Suprapubic skin (tissue), 4 donors: ENCODE measurements around the gene SEMA4G. TPM values are rescaled to one million over a fixed set of nuclear protein-coding genes. Genes with fewer than 3 reads are reported as not detected.

Experiments
- DNase-seq, 2 donors: peaks; one replicate each; pipeline ENCODE4 v3.0.0-alpha.2; 2019; ENCODE audit warnings: low spot score in 2 of 2
- H3K27ac ChIP-seq: fragments of 200-600 bp; sonication (generic); one replicate; pipeline ENCODE4 v1.5.1; 2019
- H3K27me3 ChIP-seq: fragments of 200-600 bp; sonication (generic); one replicate; pipeline ENCODE4 v1.5.1; 2019
- H3K36me3 ChIP-seq: fragments of 200-600 bp; sonication (generic); one replicate; pipeline ENCODE4 v1.5.1; 2019
- H3K4me1 ChIP-seq: fragments of 200-600 bp; sonication (generic); one replicate; pipeline ENCODE4 v1.5.1; 2019
- H3K4me3 ChIP-seq: fragments of 200-600 bp; sonication (generic); one replicate; pipeline ENCODE4 v1.5.1; 2019; ENCODE audit warnings: mild to moderate bottlenecking
- H3K9me3 ChIP-seq: fragments of 200-600 bp; sonication (generic); one replicate; pipeline ENCODE4 v1.5.1; 2019
- CTCF ChIP-seq, 2 donors: fragments of 200-600 bp in 1 of 2; fragments of 450-650 bp in 1 of 2; sonication (generic) in 1 of 2; IDR thresholded peaks; one replicate each; pipeline ENCODE4 v1.5.1; 2016 to 2019; ENCODE audit warnings: antibody characterized with exemption in 2 of 2, mild to moderate bottlenecking in 1 of 2, moderate library complexity in 1 of 2
- EP300 ChIP-seq: sonication (generic); formaldehyde crosslinking; IDR thresholded peaks from one replicate; pipeline ENCODE4 v1.6.1; 2017; ENCODE audit warnings: antibody characterized with exemption
- POLR2A ChIP-seq, 2 donors: fragments of 450-650 bp; IDR thresholded peaks; one replicate each; pipeline ENCODE4 v1.6.1; 2017; ENCODE audit warnings: antibody characterized with exemption in 2 of 2, mild to moderate bottlenecking in 2 of 2, moderate library complexity in 2 of 2
- POLR2AphosphoS5 ChIP-seq, 3 donors: sonication (generic); formaldehyde crosslinking; IDR thresholded peaks; one replicate each; pipeline ENCODE4 v1.6.1; 2017; ENCODE audit warnings: antibody characterized with exemption in 3 of 3
- WGBS: methylation state at CpG from one replicate; pipeline ENCODE4 v1.1.5; 2018; 5-methylcytosine and 5-hydroxymethylcytosine counted together
- total RNA-seq, 4 donors: library from RNA; depleted of rRNA; stranded (reverse); fragments of >200 nt; gene quantifications; one replicate each; pipeline ENCODE4 v1.1.0, GENCODE V29; 2016

Gene SEMA4G
- total RNA-seq, 4 donors from 2014 or later, result 19.2 to 36.3 (median 30.1) TPM

GRCh38 chr10:100984672-100985177 lies 15.4 kb downstream of the SEMA4G start:
- Histone ChIP-seq H3K4me1 (peaks cover 35% of the 10 kb centered on the region), H3K27me3 (no peaks in the 10 kb centered on the region), H3K9me3 (no peaks in the 10 kb centered on the region), H3K27ac (no peak overlapping the region), H3K4me3 (no peak overlapping the region), H3K36me3 (peaks cover 41% of the 10 kb centered on the region)
- peak; percentile 36 to 53 for DNase-seq
- WGBS, result 67% methylated on average over 2 of the region's 2 CpGs
- TF ChIP-seq POLR2AphosphoS5 (IDR thresholded peaks at IDR 0.05), result no peak

GRCh38 chr10:100985336-100985735 lies 16.0 kb downstream of the SEMA4G start:
- H3K4me1 ChIP-seq, result peaks cover 39% of the 10 kb centered on the region
- H3K36me3 ChIP-seq, result peaks cover 39% of the 10 kb centered on the region
- H3K4me3 ChIP-seq, result no peak overlapping the region
- peak; percentile 19 to 63 for DNase-seq
- H3K9me3 ChIP-seq, result no peaks in the 10 kb centered on the region
- 82% methylated on average over 5 of the region's 5 CpGs for WGBS
- no peak overlapping the region for H3K27ac ChIP-seq
- no peaks in the 10 kb centered on the region for H3K27me3 ChIP-seq
- no peak for TF ChIP-seq POLR2A (IDR thresholded peaks at IDR 0.05)
- no peak for TF ChIP-seq POLR2AphosphoS5 (IDR thresholded peaks at IDR 0.05)
- TF ChIP-seq EP300, result no peak
- TF ChIP-seq CTCF (IDR thresholded peaks at IDR 0.05), result no peak

GRCh38 chr10:100986623-100986951 lies 17.3 kb downstream of the SEMA4G start:
- no peak for DNase-seq
- Histone ChIP-seq H3K4me1 (peaks cover 39% of the 10 kb centered on the region), H3K27ac (no peak overlapping the region), H3K27me3 (no peaks in the 10 kb centered on the region), H3K4me3 (peak overlapping the region; percentile 83), H3K9me3 (no peaks in the 10 kb centered on the region), H3K36me3 (peaks cover 39% of the 10 kb centered on the region)
- TF ChIP-seq EP300, result no peak
- no peak for TF ChIP-seq POLR2A (IDR thresholded peaks at IDR 0.05)
- no peak for TF ChIP-seq CTCF (IDR thresholded peaks at IDR 0.05)
- no peak for TF ChIP-seq POLR2AphosphoS5 (IDR thresholded peaks at IDR 0.05)
- WGBS, result 21% methylated on average over 8 of the region's 17 CpGs

- 0% methylated on average over 48 of the region's 75 CpGs for WGBS
- peak within 1 kb of the TSS; percentile 83 for H3K4me3 ChIP-seq
- no peaks in the 10 kb centered on the region for H3K27me3 ChIP-seq
- H3K27ac ChIP-seq, result peak within 1 kb of the TSS; percentile 79
- peaks cover 39% of the 10 kb centered on the region for H3K4me1 ChIP-seq
- TF ChIP-seq POLR2AphosphoS5 (IDR thresholded peaks at IDR 0.05) (peak in 2 of 3 donors; percentile 14 to 34), CTCF (IDR thresholded peaks at IDR 0.05) (no peak)
- H3K9me3 ChIP-seq, result no peaks in the 10 kb centered on the region
- peaks cover 41% of the 10 kb centered on the region for H3K36me3 ChIP-seq
- DNase-seq, result peak; percentile 91 to 94
These were observed 17.8 kb downstream of the SEMA4G start, which contains the start of the genes MRPL43 and TWNK for GRCh38 chr10:100986952-100987684. TSS of gene MRPL43 (minus strand) at chr10:100987497. CDS start at chr10:100987443, 54 bp downstream. TSS of gene TWNK (plus strand) at chr10:100987543. CDS start at chr10:100988211, 668 bp downstream.

- TF ChIP-seq POLR2AphosphoS5 (IDR thresholded peaks at IDR 0.05) (no peak), CTCF (IDR thresholded peaks at IDR 0.05) (no peak), POLR2A (IDR thresholded peaks at IDR 0.05) (no peak), EP300 (no peak)
- WGBS, result 2% methylated on average over 15 of the region's 15 CpGs
These were observed 18.4 kb downstream of the SEMA4G start for GRCh38 chr10:100987685-100988049.

More at GRCh38 chr10:100987685-100988049, 18.4 kb downstream of the SEMA4G start:
- peak overlapping the region; percentile 83 for H3K4me3 ChIP-seq
- peaks cover 39% of the 10 kb centered on the region for H3K4me1 ChIP-seq
- no peaks in the 10 kb centered on the region for H3K27me3 ChIP-seq
- no peak for DNase-seq
- H3K36me3 ChIP-seq, result peaks cover 44% of the 10 kb centered on the region
- H3K27ac ChIP-seq, result peak overlapping the region; percentile 79
- no peaks in the 10 kb centered on the region for H3K9me3 ChIP-seq
